Caco-2 (cell line): Measurements from ENCODE around the gene CDKN2AIPNL. TPM values are rescaled to one million over a fixed set of nuclear protein-coding genes. Genes with fewer than 3 reads are reported as not detected.

ENCODE experiments used
- BruUV-seq: library from RNA; stranded (reverse); fragments of 400-500 nt; replicated peaks from 2 replicates; lab custom pipeline; 2021; lab: Mats Ljungman, UMichigan
- CTCF ChIA-PET: fragments of 300-600 bp; sonication (Branson Sonifier 250); formaldehyde crosslinking; loops from one replicate; lab custom pipeline; 2022; ENCODE audit warnings: antibody characterized with exemption; lab: Charles Lee
- POLR2A ChIA-PET: fragments of 300-600 bp; sonication (Branson Sonifier 250); formaldehyde crosslinking; loops from one replicate; lab custom pipeline; 2022; ENCODE audit warnings: antibody characterized with exemption; lab: Charles Lee
- DNase-seq, 2 experiments: peaks; one replicate each; pipeline versions ENCODE4 v3.0.0 to v3.0.0-alpha.2; 2020 to 2022
- H3K27me3 ChIP-seq: replicated peaks from 2 replicates; pipeline ENCODE4 v1.6.0; 2011; ENCODE audit warnings: low read length; ENCODE audit not compliant: control insufficient read depth, insufficient read depth
- H3K36me3 ChIP-seq: 2 replicates; pipeline ENCODE4 v1.5.1; 2011; ENCODE audit warnings: low read length; ENCODE audit not compliant: control insufficient read depth, insufficient read depth
- H3K4me1 ChIP-seq: fragments of 250-450 bp; sonication (Bioruptor Pico); 2 replicates; pipeline ENCODE4 v1.5.1; 2020; ENCODE audit warnings: mild to moderate bottlenecking
- H3K4me3 ChIP-seq: 2 replicates; pipeline ENCODE4 v1.5.1; 2011; ENCODE audit warnings: low read depth, mild to moderate bottlenecking, control low read depth, low read length
- H3K9me3 ChIP-seq: fragments of 250-450 bp; sonication (Bioruptor Pico); 2 replicates; pipeline ENCODE4 v1.5.1; 2020; ENCODE audit warnings: mild to moderate bottlenecking, moderate library complexity
- H3K27ac Mint-ChIP-seq: one replicate; pipeline ENCODE4 v1.8.0; 2022; ENCODE audit warnings: mixed read lengths; ENCODE audit not compliant: unreplicated experiment
- H3K27me3 Mint-ChIP-seq: one replicate; pipeline ENCODE4 v1.8.0; 2022; ENCODE audit warnings: mixed read lengths; ENCODE audit not compliant: insufficient read depth, unreplicated experiment
- H3K36me3 Mint-ChIP-seq: one replicate; pipeline ENCODE4 v1.8.0; 2022; ENCODE audit warnings: mild to moderate bottlenecking, mixed read lengths; ENCODE audit not compliant: insufficient read depth, unreplicated experiment
- H3K4me1 Mint-ChIP-seq: one replicate; pipeline ENCODE4 v1.8.0; 2022; ENCODE audit warnings: low read depth, mixed read lengths; ENCODE audit not compliant: unreplicated experiment
- H3K4me3 Mint-ChIP-seq: one replicate; pipeline ENCODE4 v1.8.0; 2022; ENCODE audit warnings: mild to moderate bottlenecking, moderate library complexity, mixed read lengths; ENCODE audit not compliant: unreplicated experiment
- H3K9me3 Mint-ChIP-seq: one replicate; pipeline ENCODE4 v1.8.0; 2022; ENCODE audit warnings: mixed read lengths; ENCODE audit not compliant: unreplicated experiment
- CTCF ChIP-seq, 2 experiments: fragments of 200-600 bp in 1 of 2; IDR thresholded peaks; 1 replicate in 1 of 2; 2 replicates in 1 of 2; pipeline versions ENCODE4 v1.5.1 to v1.8.0; 2011 to 2022; ENCODE audit warnings: antibody characterized with exemption in 1 of 2, control low read depth in 1 of 2, inconsistent platforms in 1 of 2, low read depth in 1 of 2, low read length in 1 of 2, mild to moderate bottlenecking in 1 of 2, moderate library complexity in 1 of 2; ENCODE audit not compliant: insufficient read depth in 1 of 2, severe bottlenecking in 1 of 2, unreplicated experiment in 1 of 2
- intact Hi-C: fragments of 100-400 bp; cut with micrococcal nuclease; formaldehyde crosslinking; loops from one replicate; pipeline ENCODE4 v1.10.0; 2022; ENCODE audit not compliant: unreplicated experiment
- total RNA-seq: library from RNA; stranded (reverse); gene quantifications from 2 replicates; pipeline ENCODE4 v1.2.3, GENCODE V29; 2022

CDKN2AIPNL gene
- total RNA-seq, 1 experiment from 2014 or later = 53.2 TPM

- no TSS peak for BruUV-seq
- H3K9me3 Mint-ChIP-seq = no peaks in the 10 kb centered on the region
- Histone ChIP-seq H3K9me3 (no peaks in the 10 kb centered on the region), H3K27me3 (no peaks in the 10 kb centered on the region), H3K4me1 (peaks cover 30% of the 10 kb centered on the region), H3K36me3 (no peaks in the 10 kb centered on the region), H3K4me3 (no peak overlapping the region)
- peaks cover 23% of the 10 kb centered on the region for H3K4me1 Mint-ChIP-seq
- TF ChIP-seq CTCF (IDR thresholded peaks at IDR 0.05; ENCODE audit: insufficient read depth in 1 of 2, low read depth in 1 of 2, low read length in 1 of 2, severe bottlenecking in 1 of 2, unreplicated experiment in 1 of 2) = no peak
- no peak overlapping the region for H3K4me3 Mint-ChIP-seq
- H3K27ac Mint-ChIP-seq = no peak overlapping the region
- H3K36me3 Mint-ChIP-seq = no peaks in the 10 kb centered on the region
- no peak for DNase-seq
- CTCF ChIA-PET = interaction anchor here (0.6 kb wide), 1 partner anchor 25 kb away, joined by 3 read pairs; no protein-coding TSS in a partner anchor
- POLR2A ChIA-PET = interaction anchor here (0.9 kb wide), 1 partner anchor 78 kb away, joined by 3 read pairs; no protein-coding TSS in a partner anchor
- intact Hi-C loops = no loop called here
- no peaks in the 10 kb centered on the region for H3K27me3 Mint-ChIP-seq
Observed at GRCh38 chr5:134449167-134449566, 37.5 kb upstream of the CDKN2AIPNL start.

GRCh38 chr5:134447815-134448520 lies 36.3 kb upstream of the CDKN2AIPNL start:
- no peaks in the 10 kb centered on the region for H3K9me3 ChIP-seq
- no peaks in the 10 kb centered on the region for H3K36me3 Mint-ChIP-seq
- DNase-seq = no peak
- H3K4me1 ChIP-seq = peaks cover 30% of the 10 kb centered on the region
- no TSS peak for BruUV-seq
- H3K4me3 ChIP-seq = no peak overlapping the region
- peaks cover 23% of the 10 kb centered on the region for H3K4me1 Mint-ChIP-seq
- no peaks in the 10 kb centered on the region for H3K36me3 ChIP-seq
- no peaks in the 10 kb centered on the region for H3K27me3 ChIP-seq
- no peak overlapping the region for H3K4me3 Mint-ChIP-seq
- ChIA-PET POLR2A (interaction anchor here (0.9 to 1.6 kb wide), 2 partner anchors 11 to 12 kb away, joined by 3 to 9 read pairs; no protein-coding TSS in a partner anchor), CTCF (interaction anchor here (0.9 to 1.6 kb wide), 2 partner anchors 58 to 64 kb away, joined by 3 to 12 read pairs; no protein-coding TSS in a partner anchor)
- no peaks in the 10 kb centered on the region for H3K27me3 Mint-ChIP-seq
- no peak overlapping the region for H3K27ac Mint-ChIP-seq
- no peak for TF ChIP-seq CTCF (IDR thresholded peaks at IDR 0.05; ENCODE audit: insufficient read depth in 1 of 2, low read depth in 1 of 2, low read length in 1 of 2, severe bottlenecking in 1 of 2, unreplicated experiment in 1 of 2)
- intact Hi-C loops = loop anchor here (2.0 kb wide), 1 partner anchor 59 kb away; no protein-coding TSS in a partner anchor
- H3K9me3 Mint-ChIP-seq = no peaks in the 10 kb centered on the region

GRCh38 chr5:134446938-134447337 lies 35.3 kb upstream of the CDKN2AIPNL start:
- Histone ChIP-seq H3K36me3 (no peaks in the 10 kb centered on the region), H3K9me3 (no peaks in the 10 kb centered on the region), H3K4me1 (peaks cover 29% of the 10 kb centered on the region), H3K27me3 (no peaks in the 10 kb centered on the region), H3K4me3 (no peak overlapping the region)
- H3K36me3 Mint-ChIP-seq = peaks cover under 1% of the 10 kb centered on the region
- DNase-seq = peak; percentile 64 to 76
- ChIA-PET POLR2A (interaction anchor here (0.6 to 1.6 kb wide), 3 partner anchors 10 to 77 kb away, joined by 4 to 9 read pairs (median 7); no protein-coding TSS in a partner anchor), CTCF (interaction anchor here (0.9 to 1.6 kb wide), 5 partner anchors 10 to 65 kb away, joined by 3 to 12 read pairs (median 5); partner anchors contain the start of gene CDKN2AIPNL)
- no peak for TF ChIP-seq CTCF (IDR thresholded peaks at IDR 0.05; ENCODE audit: insufficient read depth in 1 of 2, low read depth in 1 of 2, low read length in 1 of 2, severe bottlenecking in 1 of 2, unreplicated experiment in 1 of 2)
- H3K4me3 Mint-ChIP-seq = no peak overlapping the region
- peak overlapping the region; percentile 8 for H3K27ac Mint-ChIP-seq
- H3K27me3 Mint-ChIP-seq = no peaks in the 10 kb centered on the region
- H3K9me3 Mint-ChIP-seq = no peaks in the 10 kb centered on the region
- H3K4me1 Mint-ChIP-seq = peaks cover 23% of the 10 kb centered on the region
- BruUV-seq = no TSS peak
- intact Hi-C loops = loop anchor here (2.0 kb wide), 1 partner anchor 60 kb away; no protein-coding TSS in a partner anchor
